HEK293 (cell line): Measurements from ENCODE around the gene DCUN1D5.

ENCODE experiments used
- IKZF3 ChIP-seq: fragments of 450-650 bp; IDR thresholded peaks from 2 replicates; pipeline ENCODE4 v1.5.0; 2018; ENCODE audit warnings: missing biosample characterization, mild to moderate bottlenecking, missing genetic modification characterization, moderate library complexity
- KLF1 ChIP-seq: fragments of 450-650 bp; formaldehyde crosslinking; IDR thresholded peaks from 2 replicates; pipeline ENCODE4 v1.5.1; 2016; ENCODE audit warnings: missing biosample characterization, missing genetic modification characterization
- TSHZ1 ChIP-seq: fragments of 450-650 bp; formaldehyde crosslinking; IDR thresholded peaks from 2 replicates; pipeline ENCODE4 v1.5.1; 2016; ENCODE audit warnings: missing biosample characterization, missing genetic modification characterization, borderline replicate concordance
- ZBTB20 ChIP-seq: fragments of 450-650 bp; formaldehyde crosslinking; IDR thresholded peaks from 2 replicates; pipeline ENCODE4 v1.5.1; 2016; ENCODE audit warnings: missing biosample characterization, missing genetic modification characterization
- ZFHX2 ChIP-seq: fragments of 450-650 bp; formaldehyde crosslinking; conservative IDR thresholded peaks from 2 replicates; pipeline ENCODE4 v1.5.1; 2016; ENCODE audit warnings: missing biosample characterization, missing genetic modification characterization
- ZFP69B ChIP-seq: fragments of 450-650 bp; formaldehyde crosslinking; IDR thresholded peaks from 2 replicates; pipeline ENCODE4 v1.5.1; 2016; ENCODE audit warnings: missing biosample characterization, missing genetic modification characterization
- ZNF112 ChIP-seq: fragments of 450-650 bp; formaldehyde crosslinking; IDR thresholded peaks from 2 replicates; pipeline ENCODE4 v1.5.0; 2017; ENCODE audit warnings: missing biosample characterization, missing genetic modification characterization
- ZNF138 ChIP-seq: fragments of 450-650 bp; formaldehyde crosslinking; IDR thresholded peaks from 2 replicates; pipeline ENCODE4 v1.5.1; 2016; ENCODE audit warnings: missing biosample characterization, missing genetic modification characterization, borderline replicate concordance
- ZNF19 ChIP-seq: fragments of 450-650 bp; formaldehyde crosslinking; IDR thresholded peaks from 2 replicates; pipeline ENCODE4; 2016; ENCODE audit warnings: missing biosample characterization, missing genetic modification characterization, low read depth
- ZNF214 ChIP-seq: fragments of 450-650 bp; formaldehyde crosslinking; IDR thresholded peaks from 2 replicates; pipeline ENCODE4 v1.5.1; 2017; ENCODE audit warnings: missing biosample characterization, mild to moderate bottlenecking, missing genetic modification characterization, borderline replicate concordance
- ZNF280D ChIP-seq: fragments of 450-650 bp; formaldehyde crosslinking; IDR thresholded peaks from 2 replicates; pipeline ENCODE4 v1.5.1; 2016; ENCODE audit warnings: missing biosample characterization, missing genetic modification characterization
- ZNF394 ChIP-seq: fragments of 450-650 bp; formaldehyde crosslinking; IDR thresholded peaks from 2 replicates; pipeline ENCODE4 v1.5.1; 2016; ENCODE audit warnings: missing biosample characterization, missing genetic modification characterization, mild to moderate bottlenecking, moderate library complexity, borderline replicate concordance
- ZNF514 ChIP-seq: fragments of 450-650 bp; formaldehyde crosslinking; IDR thresholded peaks from 2 replicates; pipeline ENCODE4 v1.5.1; 2016; ENCODE audit warnings: missing biosample characterization, missing genetic modification characterization
- ZNF610 ChIP-seq: fragments of 450-650 bp; formaldehyde crosslinking; IDR thresholded peaks from 2 replicates; pipeline ENCODE4 v1.5.1; 2016; ENCODE audit warnings: missing biosample characterization, missing genetic modification characterization, borderline replicate concordance
- ZNF645 ChIP-seq: fragments of 450-650 bp; formaldehyde crosslinking; IDR thresholded peaks from 2 replicates; pipeline ENCODE4; 2016; ENCODE audit warnings: missing biosample characterization, missing genetic modification characterization
- ZNF658 ChIP-seq: fragments of 450-650 bp; formaldehyde crosslinking; IDR thresholded peaks from 2 replicates; pipeline ENCODE4; 2016; ENCODE audit warnings: missing biosample characterization, missing genetic modification characterization
- ZNF776 ChIP-seq: fragments of 450-650 bp; formaldehyde crosslinking; IDR thresholded peaks from 2 replicates; pipeline ENCODE4 v1.5.0; 2017; ENCODE audit warnings: missing biosample characterization, missing genetic modification characterization, borderline replicate concordance
- ZNF777 ChIP-seq: fragments of 450-650 bp; formaldehyde crosslinking; IDR thresholded peaks from 2 replicates; pipeline ENCODE4 v1.5.1; 2017; ENCODE audit warnings: missing biosample characterization, missing genetic modification characterization, borderline replicate concordance
- TF ChIP-seq, protein P1 (sequence below): fragments of 450-650 bp; formaldehyde crosslinking; IDR thresholded peaks from 2 replicates; pipeline ENCODE4 v1.5.1; 2016; ENCODE audit warnings: missing biosample characterization, missing genetic modification characterization, borderline replicate concordance
- TF ChIP-seq, protein P2 (sequence below): fragments of 450-650 bp; formaldehyde crosslinking; conservative IDR thresholded peaks from 2 replicates; pipeline ENCODE4 v1.5.1; 2016; ENCODE audit warnings: low read depth, missing biosample characterization, missing genetic modification characterization

Gene DCUN1D5

GRCh38 chr11:103091801-103092524, at the start of gene DCUN1D5 (continued):
- TF ChIP-seq, protein P1, sequence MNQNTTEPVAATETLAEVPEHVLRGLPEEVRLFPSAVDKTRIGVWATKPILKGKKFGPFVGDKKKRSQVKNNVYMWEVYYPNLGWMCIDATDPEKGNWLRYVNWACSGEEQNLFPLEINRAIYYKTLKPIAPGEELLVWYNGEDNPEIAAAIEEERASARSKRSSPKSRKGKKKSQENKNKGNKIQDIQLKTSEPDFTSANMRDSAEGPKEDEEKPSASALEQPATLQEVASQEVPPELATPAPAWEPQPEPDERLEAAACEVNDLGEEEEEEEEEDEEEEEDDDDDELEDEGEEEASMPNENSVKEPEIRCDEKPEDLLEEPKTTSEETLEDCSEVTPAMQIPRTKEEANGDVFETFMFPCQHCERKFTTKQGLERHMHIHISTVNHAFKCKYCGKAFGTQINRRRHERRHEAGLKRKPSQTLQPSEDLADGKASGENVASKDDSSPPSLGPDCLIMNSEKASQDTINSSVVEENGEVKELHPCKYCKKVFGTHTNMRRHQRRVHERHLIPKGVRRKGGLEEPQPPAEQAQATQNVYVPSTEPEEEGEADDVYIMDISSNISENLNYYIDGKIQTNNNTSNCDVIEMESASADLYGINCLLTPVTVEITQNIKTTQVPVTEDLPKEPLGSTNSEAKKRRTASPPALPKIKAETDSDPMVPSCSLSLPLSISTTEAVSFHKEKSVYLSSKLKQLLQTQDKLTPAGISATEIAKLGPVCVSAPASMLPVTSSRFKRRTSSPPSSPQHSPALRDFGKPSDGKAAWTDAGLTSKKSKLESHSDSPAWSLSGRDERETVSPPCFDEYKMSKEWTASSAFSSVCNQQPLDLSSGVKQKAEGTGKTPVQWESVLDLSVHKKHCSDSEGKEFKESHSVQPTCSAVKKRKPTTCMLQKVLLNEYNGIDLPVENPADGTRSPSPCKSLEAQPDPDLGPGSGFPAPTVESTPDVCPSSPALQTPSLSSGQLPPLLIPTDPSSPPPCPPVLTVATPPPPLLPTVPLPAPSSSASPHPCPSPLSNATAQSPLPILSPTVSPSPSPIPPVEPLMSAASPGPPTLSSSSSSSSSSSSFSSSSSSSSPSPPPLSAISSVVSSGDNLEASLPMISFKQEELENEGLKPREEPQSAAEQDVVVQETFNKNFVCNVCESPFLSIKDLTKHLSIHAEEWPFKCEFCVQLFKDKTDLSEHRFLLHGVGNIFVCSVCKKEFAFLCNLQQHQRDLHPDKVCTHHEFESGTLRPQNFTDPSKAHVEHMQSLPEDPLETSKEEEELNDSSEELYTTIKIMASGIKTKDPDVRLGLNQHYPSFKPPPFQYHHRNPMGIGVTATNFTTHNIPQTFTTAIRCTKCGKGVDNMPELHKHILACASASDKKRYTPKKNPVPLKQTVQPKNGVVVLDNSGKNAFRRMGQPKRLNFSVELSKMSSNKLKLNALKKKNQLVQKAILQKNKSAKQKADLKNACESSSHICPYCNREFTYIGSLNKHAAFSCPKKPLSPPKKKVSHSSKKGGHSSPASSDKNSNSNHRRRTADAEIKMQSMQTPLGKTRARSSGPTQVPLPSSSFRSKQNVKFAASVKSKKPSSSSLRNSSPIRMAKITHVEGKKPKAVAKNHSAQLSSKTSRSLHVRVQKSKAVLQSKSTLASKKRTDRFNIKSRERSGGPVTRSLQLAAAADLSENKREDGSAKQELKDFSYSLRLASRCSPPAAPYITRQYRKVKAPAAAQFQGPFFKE = no peak
- no peak for TF ChIP-seq ZNF138
- TF ChIP-seq ZNF645 (tag by site-specific recombination) = no peak
- TF ChIP-seq ZNF394 (tag by site-specific recombination) = no peak; the same call in 1 of the 2 replicates
- TF ChIP-seq ZNF514 (tag by site-specific recombination) = no peak
- TF ChIP-seq ZFHX2 (tag by site-specific recombination) = no peak
- no peak for TF ChIP-seq ZNF280D (tag by site-specific recombination)
- TF ChIP-seq TSHZ1 (tag by site-specific recombination) = no peak
- TF ChIP-seq, protein P2, sequence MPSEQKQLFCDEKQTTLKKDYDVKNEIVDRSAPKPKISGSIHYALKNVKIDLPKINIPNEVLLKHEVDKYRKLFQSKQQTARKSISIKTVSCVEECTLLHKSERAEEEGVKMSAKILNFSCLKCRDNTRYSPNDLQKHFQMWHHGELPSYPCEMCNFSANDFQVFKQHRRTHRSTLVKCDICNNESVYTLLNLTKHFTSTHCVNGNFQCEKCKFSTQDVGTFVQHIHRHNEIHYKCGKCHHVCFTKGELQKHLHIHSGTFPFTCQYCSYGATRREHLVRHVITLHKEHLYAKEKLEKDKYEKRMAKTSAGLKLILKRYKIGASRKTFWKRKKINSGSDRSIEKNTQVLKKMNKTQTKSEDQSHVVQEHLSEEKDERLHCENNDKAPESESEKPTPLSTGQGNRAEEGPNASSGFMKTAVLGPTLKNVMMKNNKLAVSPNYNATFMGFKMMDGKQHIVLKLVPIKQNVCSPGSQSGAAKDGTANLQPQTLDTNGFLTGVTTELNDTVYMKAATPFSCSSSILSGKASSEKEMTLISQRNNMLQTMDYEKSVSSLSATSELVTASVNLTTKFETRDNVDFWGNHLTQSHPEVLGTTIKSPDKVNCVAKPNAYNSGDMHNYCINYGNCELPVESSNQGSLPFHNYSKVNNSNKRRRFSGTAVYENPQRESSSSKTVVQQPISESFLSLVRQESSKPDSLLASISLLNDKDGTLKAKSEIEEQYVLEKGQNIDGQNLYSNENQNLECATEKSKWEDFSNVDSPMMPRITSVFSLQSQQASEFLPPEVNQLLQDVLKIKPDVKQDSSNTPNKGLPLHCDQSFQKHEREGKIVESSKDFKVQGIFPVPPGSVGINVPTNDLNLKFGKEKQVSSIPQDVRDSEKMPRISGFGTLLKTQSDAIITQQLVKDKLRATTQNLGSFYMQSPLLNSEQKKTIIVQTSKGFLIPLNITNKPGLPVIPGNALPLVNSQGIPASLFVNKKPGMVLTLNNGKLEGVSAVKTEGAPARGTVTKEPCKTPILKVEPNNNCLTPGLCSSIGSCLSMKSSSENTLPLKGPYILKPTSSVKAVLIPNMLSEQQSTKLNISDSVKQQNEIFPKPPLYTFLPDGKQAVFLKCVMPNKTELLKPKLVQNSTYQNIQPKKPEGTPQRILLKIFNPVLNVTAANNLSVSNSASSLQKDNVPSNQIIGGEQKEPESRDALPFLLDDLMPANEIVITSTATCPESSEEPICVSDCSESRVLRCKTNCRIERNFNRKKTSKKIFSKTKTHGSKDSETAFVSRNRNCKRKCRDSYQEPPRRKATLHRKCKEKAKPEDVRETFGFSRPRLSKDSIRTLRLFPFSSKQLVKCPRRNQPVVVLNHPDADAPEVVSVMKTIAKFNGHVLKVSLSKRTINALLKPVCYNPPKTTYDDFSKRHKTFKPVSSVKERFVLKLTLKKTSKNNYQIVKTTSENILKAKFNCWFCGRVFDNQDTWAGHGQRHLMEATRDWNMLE (tag by site-specific recombination) = peak; percentile 96
- no peak for TF ChIP-seq ZFP69B (tag by site-specific recombination)
- TF ChIP-seq ZNF658 (tag by site-specific recombination) = no peak
- no peak for TF ChIP-seq IKZF3 (tag by site-specific recombination)
- TF ChIP-seq ZNF776 (tag by site-specific recombination) = no peak
- TF ChIP-seq ZNF19 (tag by site-specific recombination) = no peak
- TF ChIP-seq ZBTB20 = no peak
- TF ChIP-seq ZNF610 (tag by site-specific recombination) = no peak; the same call in 1 of the 2 replicates
- TF ChIP-seq ZNF214 = no peak
- no peak for TF ChIP-seq KLF1 (tag by site-specific recombination)
- TF ChIP-seq ZNF777 (tag by site-specific recombination) = no peak
- TF ChIP-seq ZNF112 = no peak
